H1 (cell line): ENCODE measurements around the gene RPP25. TPM values are rescaled to one million over a fixed set of nuclear protein-coding genes. Genes with fewer than 3 reads are reported as not detected.

Experiments used
- CREB1 ChIP-seq: IDR thresholded peaks from 2 replicates; pipeline ENCODE4 v1.6.1; 2012; ENCODE audit warnings: inconsistent platforms
- NRF1 ChIP-seq: IDR thresholded peaks from 2 replicates; pipeline ENCODE4 v1.6.1; 2011; ENCODE audit warnings: mild to moderate bottlenecking, low read depth, low read length, improper control_type of control experiment
- PHF8 ChIP-seq: fragments of 200-600 bp; sonication (generic); conservative IDR thresholded peaks from 2 replicates; pipeline ENCODE4 v1.7.1; 2012; ENCODE audit warnings: low read depth, mild to moderate bottlenecking, inconsistent platforms, low read length, moderate library complexity
- TAF1 ChIP-seq: IDR thresholded peaks from 2 replicates; pipeline ENCODE4 v1.6.1; 2011; ENCODE audit warnings: mild to moderate bottlenecking, low read depth, low read length
- polyA plus RNA-seq, 7 experiments: library from polyadenylated mRNA; depleted of rRNA in 3 of 7; stranded (reverse) in 5 of 7; unstranded in 2 of 7; fragments of >200 nt in 5 of 7; fragments of 200-250 nt in 2 of 7; gene quantifications; 1 replicate in 5 of 7; 2 replicates in 1 of 7; 4 replicates in 1 of 7; pipeline versions ENCODE4 v1.2.1 to v1.2.3, GENCODE V29; 2011 to 2013; ENCODE audit warnings: missing spikeins in 2 of 7, mixed read lengths in 2 of 7
- total RNA-seq: library from RNA; stranded (reverse); fragmentation: NEBNext Ultra II Directional; extraction: Animal tissue kit (Norgen Biotek cat#: 25700); gene quantifications from 2 replicates; pipeline ENCODE4 v1.2.1, GENCODE V29; 2021
- TF ChIP-seq, protein P1 (sequence below): IDR thresholded peaks from 2 replicates; pipeline ENCODE4 v1.6.1; 2011; ENCODE audit warnings: low read length, improper control_type of control experiment

The RPP25 gene
- total and polyA plus RNA-seq, 2 of the 8 experiments (the other 6 are each of a cell fraction or from before 2014, with no cell fraction given) = 17.4 to 19.8 TPM

DNA sequence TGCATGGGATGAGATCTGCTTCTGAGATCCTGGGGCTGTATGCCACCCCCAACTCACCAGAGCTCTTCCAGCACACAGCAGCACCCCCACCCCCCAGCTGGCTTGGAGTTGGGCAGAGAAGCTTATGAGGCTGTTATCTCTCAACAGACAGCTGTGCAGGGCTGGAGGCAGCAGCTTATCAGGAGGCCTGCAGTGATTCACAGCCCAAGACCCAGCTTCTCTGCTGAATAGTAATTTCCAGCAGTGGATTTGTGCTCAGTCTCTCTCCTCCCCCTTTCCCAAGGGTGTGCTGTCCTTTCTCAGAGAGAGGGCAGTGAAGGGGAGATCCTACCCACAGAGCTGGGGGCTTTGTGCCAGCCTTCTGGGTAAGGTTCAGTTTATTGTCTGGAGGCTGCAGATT, 2.1 kb downstream of the RPP25 start (continued):
- TF ChIP-seq, protein P1, sequence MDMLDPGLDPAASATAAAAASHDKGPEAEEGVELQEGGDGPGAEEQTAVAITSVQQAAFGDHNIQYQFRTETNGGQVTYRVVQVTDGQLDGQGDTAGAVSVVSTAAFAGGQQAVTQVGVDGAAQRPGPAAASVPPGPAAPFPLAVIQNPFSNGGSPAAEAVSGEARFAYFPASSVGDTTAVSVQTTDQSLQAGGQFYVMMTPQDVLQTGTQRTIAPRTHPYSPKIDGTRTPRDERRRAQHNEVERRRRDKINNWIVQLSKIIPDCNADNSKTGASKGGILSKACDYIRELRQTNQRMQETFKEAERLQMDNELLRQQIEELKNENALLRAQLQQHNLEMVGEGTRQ = no peak
- TF ChIP-seq PHF8 (no peak), TAF1 (no peak), CREB1 (no peak), NRF1 (no peak)
- TF ChIP-seq, all 59 proteins: peak for 0
